ENCODE results near the gene SPRR2F. TPM values are rescaled to one million over a fixed set of nuclear protein-coding genes. Genes with fewer than 3 reads are reported as not detected.

Gene SPRR2F
- total and polyA plus RNA-seq, 9 of the 15 experiments (the other 6 are each of a cell fraction or from before 2014, with no cell fraction given) = 0.22 to 2.0 (median 0.41) TPM; not detected in 4

DNA sequence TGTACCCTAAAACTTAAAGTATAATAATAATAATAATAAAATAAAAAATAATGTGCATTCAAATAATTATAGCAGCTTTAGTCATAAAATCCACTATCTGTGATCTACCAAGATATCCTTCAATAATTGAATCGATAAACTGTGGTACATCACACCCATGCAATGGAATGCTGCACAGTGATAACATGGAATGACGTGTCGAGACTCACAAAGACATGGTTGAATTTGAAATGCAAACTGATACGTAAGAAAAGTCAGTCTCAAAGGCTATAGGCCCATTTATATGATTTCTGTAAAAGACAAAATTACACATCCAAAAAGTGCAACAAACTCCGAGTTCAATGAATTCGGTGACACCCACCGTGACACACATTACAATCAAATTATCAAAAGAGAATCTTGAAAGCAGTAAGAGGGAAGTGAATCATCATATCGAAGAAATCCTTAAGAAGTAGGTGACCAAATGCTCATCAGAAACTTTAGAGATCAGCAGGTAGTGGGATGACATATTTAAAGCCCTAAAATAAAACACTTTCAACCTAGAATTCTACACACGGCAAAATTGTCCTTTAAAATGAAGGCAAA lies 13.8 kb downstream of the SPRR2F start (continued):
- TF ChIP-seq, protein P1, sequence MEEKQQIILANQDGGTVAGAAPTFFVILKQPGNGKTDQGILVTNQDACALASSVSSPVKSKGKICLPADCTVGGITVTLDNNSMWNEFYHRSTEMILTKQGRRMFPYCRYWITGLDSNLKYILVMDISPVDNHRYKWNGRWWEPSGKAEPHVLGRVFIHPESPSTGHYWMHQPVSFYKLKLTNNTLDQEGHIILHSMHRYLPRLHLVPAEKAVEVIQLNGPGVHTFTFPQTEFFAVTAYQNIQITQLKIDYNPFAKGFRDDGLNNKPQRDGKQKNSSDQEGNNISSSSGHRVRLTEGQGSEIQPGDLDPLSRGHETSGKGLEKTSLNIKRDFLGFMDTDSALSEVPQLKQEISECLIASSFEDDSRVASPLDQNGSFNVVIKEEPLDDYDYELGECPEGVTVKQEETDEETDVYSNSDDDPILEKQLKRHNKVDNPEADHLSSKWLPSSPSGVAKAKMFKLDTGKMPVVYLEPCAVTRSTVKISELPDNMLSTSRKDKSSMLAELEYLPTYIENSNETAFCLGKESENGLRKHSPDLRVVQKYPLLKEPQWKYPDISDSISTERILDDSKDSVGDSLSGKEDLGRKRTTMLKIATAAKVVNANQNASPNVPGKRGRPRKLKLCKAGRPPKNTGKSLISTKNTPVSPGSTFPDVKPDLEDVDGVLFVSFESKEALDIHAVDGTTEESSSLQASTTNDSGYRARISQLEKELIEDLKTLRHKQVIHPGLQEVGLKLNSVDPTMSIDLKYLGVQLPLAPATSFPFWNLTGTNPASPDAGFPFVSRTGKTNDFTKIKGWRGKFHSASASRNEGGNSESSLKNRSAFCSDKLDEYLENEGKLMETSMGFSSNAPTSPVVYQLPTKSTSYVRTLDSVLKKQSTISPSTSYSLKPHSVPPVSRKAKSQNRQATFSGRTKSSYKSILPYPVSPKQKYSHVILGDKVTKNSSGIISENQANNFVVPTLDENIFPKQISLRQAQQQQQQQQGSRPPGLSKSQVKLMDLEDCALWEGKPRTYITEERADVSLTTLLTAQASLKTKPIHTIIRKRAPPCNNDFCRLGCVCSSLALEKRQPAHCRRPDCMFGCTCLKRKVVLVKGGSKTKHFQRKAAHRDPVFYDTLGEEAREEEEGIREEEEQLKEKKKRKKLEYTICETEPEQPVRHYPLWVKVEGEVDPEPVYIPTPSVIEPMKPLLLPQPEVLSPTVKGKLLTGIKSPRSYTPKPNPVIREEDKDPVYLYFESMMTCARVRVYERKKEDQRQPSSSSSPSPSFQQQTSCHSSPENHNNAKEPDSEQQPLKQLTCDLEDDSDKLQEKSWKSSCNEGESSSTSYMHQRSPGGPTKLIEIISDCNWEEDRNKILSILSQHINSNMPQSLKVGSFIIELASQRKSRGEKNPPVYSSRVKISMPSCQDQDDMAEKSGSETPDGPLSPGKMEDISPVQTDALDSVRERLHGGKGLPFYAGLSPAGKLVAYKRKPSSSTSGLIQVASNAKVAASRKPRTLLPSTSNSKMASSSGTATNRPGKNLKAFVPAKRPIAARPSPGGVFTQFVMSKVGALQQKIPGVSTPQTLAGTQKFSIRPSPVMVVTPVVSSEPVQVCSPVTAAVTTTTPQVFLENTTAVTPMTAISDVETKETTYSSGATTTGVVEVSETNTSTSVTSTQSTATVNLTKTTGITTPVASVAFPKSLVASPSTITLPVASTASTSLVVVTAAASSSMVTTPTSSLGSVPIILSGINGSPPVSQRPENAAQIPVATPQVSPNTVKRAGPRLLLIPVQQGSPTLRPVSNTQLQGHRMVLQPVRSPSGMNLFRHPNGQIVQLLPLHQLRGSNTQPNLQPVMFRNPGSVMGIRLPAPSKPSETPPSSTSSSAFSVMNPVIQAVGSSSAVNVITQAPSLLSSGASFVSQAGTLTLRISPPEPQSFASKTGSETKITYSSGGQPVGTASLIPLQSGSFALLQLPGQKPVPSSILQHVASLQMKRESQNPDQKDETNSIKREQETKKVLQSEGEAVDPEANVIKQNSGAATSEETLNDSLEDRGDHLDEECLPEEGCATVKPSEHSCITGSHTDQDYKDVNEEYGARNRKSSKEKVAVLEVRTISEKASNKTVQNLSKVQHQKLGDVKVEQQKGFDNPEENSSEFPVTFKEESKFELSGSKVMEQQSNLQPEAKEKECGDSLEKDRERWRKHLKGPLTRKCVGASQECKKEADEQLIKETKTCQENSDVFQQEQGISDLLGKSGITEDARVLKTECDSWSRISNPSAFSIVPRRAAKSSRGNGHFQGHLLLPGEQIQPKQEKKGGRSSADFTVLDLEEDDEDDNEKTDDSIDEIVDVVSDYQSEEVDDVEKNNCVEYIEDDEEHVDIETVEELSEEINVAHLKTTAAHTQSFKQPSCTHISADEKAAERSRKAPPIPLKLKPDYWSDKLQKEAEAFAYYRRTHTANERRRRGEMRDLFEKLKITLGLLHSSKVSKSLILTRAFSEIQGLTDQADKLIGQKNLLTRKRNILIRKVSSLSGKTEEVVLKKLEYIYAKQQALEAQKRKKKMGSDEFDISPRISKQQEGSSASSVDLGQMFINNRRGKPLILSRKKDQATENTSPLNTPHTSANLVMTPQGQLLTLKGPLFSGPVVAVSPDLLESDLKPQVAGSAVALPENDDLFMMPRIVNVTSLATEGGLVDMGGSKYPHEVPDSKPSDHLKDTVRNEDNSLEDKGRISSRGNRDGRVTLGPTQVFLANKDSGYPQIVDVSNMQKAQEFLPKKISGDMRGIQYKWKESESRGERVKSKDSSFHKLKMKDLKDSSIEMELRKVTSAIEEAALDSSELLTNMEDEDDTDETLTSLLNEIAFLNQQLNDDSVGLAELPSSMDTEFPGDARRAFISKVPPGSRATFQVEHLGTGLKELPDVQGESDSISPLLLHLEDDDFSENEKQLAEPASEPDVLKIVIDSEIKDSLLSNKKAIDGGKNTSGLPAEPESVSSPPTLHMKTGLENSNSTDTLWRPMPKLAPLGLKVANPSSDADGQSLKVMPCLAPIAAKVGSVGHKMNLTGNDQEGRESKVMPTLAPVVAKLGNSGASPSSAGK (IDR thresholded peaks at IDR 0.05) = no peak

All from K562 (cell line).